Dendritic cell treated with granulocyte-macrophage colony-stimulating factor and Interleukin-4, amounts not matched to agents 40 ng/mL and 50 ng/mL, for 4 days (primary cell): ENCODE data around the gene ZSWIM2.
"Not testable (repeated sequence)": the region's sequence is repeated elsewhere in the genome, so short reads cannot be mapped to it uniquely, and the experiment has no call there.

Experiments used
- H3K27ac Mint-ChIP-seq: one replicate; pipeline ENCODE4 v1.8.0; 2022; ENCODE audit warnings: mild to moderate bottlenecking, mixed read lengths
- H3K27me3 Mint-ChIP-seq: one replicate; pipeline ENCODE4 v1.8.0; 2022; ENCODE audit warnings: mild to moderate bottlenecking, mixed read lengths
- H3K36me3 Mint-ChIP-seq: one replicate; pipeline ENCODE4 v1.8.0; 2022; ENCODE audit warnings: low read depth, mixed read lengths
- H3K4me1 Mint-ChIP-seq: one replicate; pipeline ENCODE4 v1.8.0; 2022; ENCODE audit warnings: low read depth, mixed read lengths
- H3K4me3 Mint-ChIP-seq: one replicate; pipeline ENCODE4 v1.8.0; 2022; ENCODE audit warnings: mild to moderate bottlenecking, moderate library complexity, mixed read lengths
- H3K9me3 Mint-ChIP-seq: one replicate; pipeline ENCODE4 v1.8.0; 2022; ENCODE audit warnings: mixed read lengths
- intact Hi-C: fragments of 100-400 bp; cut with micrococcal nuclease; formaldehyde crosslinking; loops from one replicate; pipeline ENCODE4 v1.15.0; 2022

ZSWIM2 gene

GRCh38 chr2:186848873-186849578 lies at the start of gene ZSWIM2:
Gene ZSWIM2 (minus strand): TSS chr2:186849170. CDS start chr2:186849130, 40 bp downstream.
- H3K27ac Mint-ChIP-seq = peak within 1 kb of the TSS; percentile 66

GRCh38 chr2:186896220-186896619 lies 47.2 kb upstream of the ZSWIM2 start:
- H3K9me3 Mint-ChIP-seq, H3K27me3 Mint-ChIP-seq, H3K4me3 Mint-ChIP-seq, H3K36me3 Mint-ChIP-seq, H3K4me1 Mint-ChIP-seq, intact Hi-C loops, H3K27ac Mint-ChIP-seq: not testable (repeated sequence)

More at GRCh38 chr2:186848873-186849578, at the start of gene ZSWIM2:
- Mint-ChIP-seq H3K4me3 (peak within 1 kb of the TSS; percentile 76), H3K9me3 (no peaks in the 10 kb centered on the region), H3K27me3 (no peaks in the 10 kb centered on the region), H3K4me1 (peaks cover 20% of the 10 kb centered on the region), H3K36me3 (no peaks in the 10 kb centered on the region)
- intact Hi-C loops = no loop called here

- Mint-ChIP-seq H3K27ac (no peak overlapping the region), H3K4me3 (no peak overlapping the region), H3K36me3 (no peaks in the 10 kb centered on the region), H3K4me1 (no peaks in the 10 kb centered on the region), H3K9me3 (no peaks in the 10 kb centered on the region), H3K27me3 (no peaks in the 10 kb centered on the region)
- intact Hi-C loops = no loop called here
Observed at GRCh38 chr2:186895451-186895850, 46.5 kb upstream of the ZSWIM2 start.

GRCh38 chr2:186894478-186894877 lies 45.5 kb upstream of the ZSWIM2 start:
- H3K4me3 Mint-ChIP-seq = no peak overlapping the region
- H3K4me1 Mint-ChIP-seq = no peaks in the 10 kb centered on the region
- no peaks in the 10 kb centered on the region for H3K36me3 Mint-ChIP-seq
- no peaks in the 10 kb centered on the region for H3K9me3 Mint-ChIP-seq
- intact Hi-C loops = no loop called here
- H3K27ac Mint-ChIP-seq = no peak overlapping the region
- no peaks in the 10 kb centered on the region for H3K27me3 Mint-ChIP-seq

- no peak overlapping the region for H3K27ac Mint-ChIP-seq
- no peak overlapping the region for H3K4me3 Mint-ChIP-seq
- intact Hi-C loops = no loop called here
- no peaks in the 10 kb centered on the region for H3K9me3 Mint-ChIP-seq
- no peaks in the 10 kb centered on the region for H3K27me3 Mint-ChIP-seq
- H3K4me1 Mint-ChIP-seq = no peaks in the 10 kb centered on the region
- H3K36me3 Mint-ChIP-seq = no peaks in the 10 kb centered on the region
Observed at GRCh38 chr2:186892821-186893220, 43.9 kb upstream of the ZSWIM2 start.

- intact Hi-C loops = no loop called here
Observed at GRCh38 chr2:186891185-186891621, 42.2 kb upstream of the ZSWIM2 start.

GRCh38 chr2:186889101-186889879 lies 40.3 kb upstream of the ZSWIM2 start:
- Mint-ChIP-seq H3K36me3 (no peaks in the 10 kb centered on the region), H3K4me1 (no peaks in the 10 kb centered on the region), H3K27me3 (no peaks in the 10 kb centered on the region), H3K4me3 (no peak overlapping the region), H3K9me3 (no peaks in the 10 kb centered on the region), H3K27ac (no peak overlapping the region)
- intact Hi-C loops = no loop called here

More at GRCh38 chr2:186891185-186891621, 42.2 kb upstream of the ZSWIM2 start:
- Mint-ChIP-seq H3K27ac (no peak overlapping the region), H3K9me3 (no peaks in the 10 kb centered on the region), H3K27me3 (no peaks in the 10 kb centered on the region), H3K4me1 (no peaks in the 10 kb centered on the region), H3K36me3 (no peaks in the 10 kb centered on the region), H3K4me3 (no peak overlapping the region)

GRCh38 chr2:186887107-186888090 lies 38.4 kb upstream of the ZSWIM2 start:
- Mint-ChIP-seq H3K4me1 (no peaks in the 10 kb centered on the region), H3K36me3 (no peaks in the 10 kb centered on the region), H3K27me3 (no peaks in the 10 kb centered on the region), H3K9me3 (peaks cover 2% of the 10 kb centered on the region), H3K27ac (no peak overlapping the region), H3K4me3 (no peak overlapping the region)
- intact Hi-C loops = no loop called here

- H3K27me3 Mint-ChIP-seq = no peaks in the 10 kb centered on the region
- no peaks in the 10 kb centered on the region for H3K4me1 Mint-ChIP-seq
- peaks cover 24% of the 10 kb centered on the region for H3K9me3 Mint-ChIP-seq
- intact Hi-C loops = no loop called here
- H3K4me3 Mint-ChIP-seq = no peak overlapping the region
- no peaks in the 10 kb centered on the region for H3K36me3 Mint-ChIP-seq
- no peak overlapping the region for H3K27ac Mint-ChIP-seq
Observed at GRCh38 chr2:186884587-186884986, 35.6 kb upstream of the ZSWIM2 start.

GRCh38 chr2:186883666-186884065 lies 34.7 kb upstream of the ZSWIM2 start:
- no peaks in the 10 kb centered on the region for H3K4me1 Mint-ChIP-seq
- intact Hi-C loops = no loop called here
- H3K9me3 Mint-ChIP-seq = peaks cover 24% of the 10 kb centered on the region
- no peaks in the 10 kb centered on the region for H3K36me3 Mint-ChIP-seq
- no peaks in the 10 kb centered on the region for H3K27me3 Mint-ChIP-seq
- H3K27ac Mint-ChIP-seq = no peak overlapping the region
- no peak overlapping the region for H3K4me3 Mint-ChIP-seq

- Mint-ChIP-seq H3K27ac (no peak overlapping the region), H3K4me1 (no peaks in the 10 kb centered on the region), H3K4me3 (no peak overlapping the region), H3K27me3 (no peaks in the 10 kb centered on the region), H3K36me3 (no peaks in the 10 kb centered on the region), H3K9me3 (peaks cover 24% of the 10 kb centered on the region)
- intact Hi-C loops = no loop called here
Observed at GRCh38 chr2:186882511-186883071, 33.6 kb upstream of the ZSWIM2 start.

- H3K36me3 Mint-ChIP-seq = no peaks in the 10 kb centered on the region
- intact Hi-C loops = no loop called here
- H3K27me3 Mint-ChIP-seq = no peaks in the 10 kb centered on the region
- H3K4me3 Mint-ChIP-seq = no peak overlapping the region
- H3K4me1 Mint-ChIP-seq = no peaks in the 10 kb centered on the region
- no peak overlapping the region for H3K27ac Mint-ChIP-seq
- H3K9me3 Mint-ChIP-seq = peaks cover 29% of the 10 kb centered on the region
Observed at GRCh38 chr2:186881660-186882059, 32.7 kb upstream of the ZSWIM2 start.

GRCh38 chr2:186879312-186879711 lies 30.3 kb upstream of the ZSWIM2 start:
- Mint-ChIP-seq H3K9me3 (peaks cover 35% of the 10 kb centered on the region), H3K27ac (no peak overlapping the region), H3K27me3 (no peaks in the 10 kb centered on the region), H3K4me3 (no peak overlapping the region), H3K4me1 (no peaks in the 10 kb centered on the region), H3K36me3 (no peaks in the 10 kb centered on the region)
- intact Hi-C loops = no loop called here
